ENCODE results near the gene SORCS2. TPM values are rescaled to one million over a fixed set of nuclear protein-coding genes. Genes with fewer than 3 reads are reported as not detected.

Gene SORCS2
- total RNA-seq, 1 experiment from 2014 or later, result not detected

GRCh38 chr4:7652451-7652881 is 460.1 kb downstream of the SORCS2 start:
- H3K4me3 Mint-ChIP-seq (ENCODE audit: low read depth, unreplicated experiment), result no peak overlapping the region
- H3K27me3 Mint-ChIP-seq (ENCODE audit: unreplicated experiment), result peaks cover 18% of the 10 kb centered on the region
- H3K27ac Mint-ChIP-seq (ENCODE audit: unreplicated experiment), result no peak overlapping the region
- no peaks in the 10 kb centered on the region for H3K36me3 Mint-ChIP-seq (ENCODE audit: insufficient read depth, unreplicated experiment)
- intact Hi-C loops (cut with micrococcal nuclease; ENCODE audit: unreplicated experiment), result no loop called here
- no peaks in the 10 kb centered on the region for H3K9me3 Mint-ChIP-seq (ENCODE audit: low read depth, unreplicated experiment)
- DNase-seq, result no peak
- no peak for TF ChIP-seq CTCF (IDR thresholded peaks at IDR 0.05; ENCODE audit: unreplicated experiment)
- BruUV-seq (replicated peaks), result no TSS peak
- CTCF ChIA-PET, result no interaction called here
- H3K4me1 Mint-ChIP-seq (ENCODE audit: low read depth, unreplicated experiment), result peaks cover 11% of the 10 kb centered on the region

- Mint-ChIP-seq H3K4me3 (ENCODE audit: low read depth, unreplicated experiment) (no peak overlapping the region), H3K27ac (ENCODE audit: unreplicated experiment) (no peak overlapping the region), H3K9me3 (ENCODE audit: low read depth, unreplicated experiment) (no peaks in the 10 kb centered on the region), H3K36me3 (ENCODE audit: insufficient read depth, unreplicated experiment) (no peaks in the 10 kb centered on the region), H3K27me3 (ENCODE audit: unreplicated experiment) (peaks cover 18% of the 10 kb centered on the region), H3K4me1 (ENCODE audit: low read depth, unreplicated experiment) (peaks cover 9% of the 10 kb centered on the region)
- CTCF ChIA-PET, result no interaction called here
- intact Hi-C loops (cut with micrococcal nuclease; ENCODE audit: unreplicated experiment), result no loop called here
- no TSS peak for BruUV-seq (replicated peaks)
- no peak for TF ChIP-seq CTCF (IDR thresholded peaks at IDR 0.05; ENCODE audit: unreplicated experiment)
- DNase-seq, result no peak
Observed at GRCh38 chr4:7652906-7653305, 460.6 kb downstream of the SORCS2 start.

GRCh38 chr4:7653510-7654369 is 461.4 kb downstream of the SORCS2 start:
- no peaks in the 10 kb centered on the region for H3K36me3 Mint-ChIP-seq (ENCODE audit: insufficient read depth, unreplicated experiment)
- H3K9me3 Mint-ChIP-seq (ENCODE audit: low read depth, unreplicated experiment), result no peaks in the 10 kb centered on the region
- peaks cover under 1% of the 10 kb centered on the region for H3K4me1 Mint-ChIP-seq (ENCODE audit: low read depth, unreplicated experiment)
- CTCF ChIA-PET, result no interaction called here
- no peak overlapping the region for H3K27ac Mint-ChIP-seq (ENCODE audit: unreplicated experiment)
- no peak overlapping the region for H3K4me3 Mint-ChIP-seq (ENCODE audit: low read depth, unreplicated experiment)
- TF ChIP-seq CTCF (IDR thresholded peaks at IDR 0.05; ENCODE audit: unreplicated experiment), result no peak
- no peak for DNase-seq
- peaks cover 18% of the 10 kb centered on the region for H3K27me3 Mint-ChIP-seq (ENCODE audit: unreplicated experiment)
- no TSS peak for BruUV-seq (replicated peaks)
- intact Hi-C loops (cut with micrococcal nuclease; ENCODE audit: unreplicated experiment), result no loop called here

- no peak for DNase-seq
- no peak for TF ChIP-seq CTCF (IDR thresholded peaks at IDR 0.05; ENCODE audit: unreplicated experiment)
- Mint-ChIP-seq H3K4me1 (ENCODE audit: low read depth, unreplicated experiment) (no peaks in the 10 kb centered on the region), H3K4me3 (ENCODE audit: low read depth, unreplicated experiment) (no peak overlapping the region), H3K27me3 (ENCODE audit: unreplicated experiment) (peaks cover 18% of the 10 kb centered on the region), H3K9me3 (ENCODE audit: low read depth, unreplicated experiment) (no peaks in the 10 kb centered on the region), H3K27ac (ENCODE audit: unreplicated experiment) (no peak overlapping the region), H3K36me3 (ENCODE audit: insufficient read depth, unreplicated experiment) (no peaks in the 10 kb centered on the region)
- BruUV-seq (replicated peaks), result no TSS peak
- CTCF ChIA-PET, result no interaction called here
- intact Hi-C loops (cut with micrococcal nuclease; ENCODE audit: unreplicated experiment), result no loop called here
Observed at GRCh38 chr4:7654550-7655445, 462.5 kb downstream of the SORCS2 start.
